Natural killer cell treated with Interleukin-12 subunit alpha and Interleukin-12 subunit beta and Interleukin-15 and Interleukin-18, amount 100 ng/mL, for 72 hours (primary cell): ENCODE data around the gene CXCL12. TPM values are rescaled to one million over a fixed set of nuclear protein-coding genes. Genes with fewer than 3 reads are reported as not detected.

ENCODE experiments used
- ATAC-seq, 2 donors: fragments of 150-1000 bp; cut with Tn5 transposase in 1 of 2; sonication (Bioruptor Pico), chemical (Tn5 transposase) in 1 of 2; 2 replicates each; pipeline ENCODE4 v1.10.0; 2021
- DNase-seq: peaks from one replicate; pipeline ENCODE4 v3.0.0; 2022; ENCODE audit warnings: low spot score
- H3K27ac Mint-ChIP-seq, 2 donors: 1 replicate in 1 of 2; 2 replicates in 1 of 2; pipeline ENCODE4 v1.8.0; 2022; ENCODE audit warnings: mixed read lengths in 2 of 2, mild to moderate bottlenecking in 1 of 2, moderate library complexity in 1 of 2
- H3K27me3 Mint-ChIP-seq, 2 donors: 1 replicate in 1 of 2; 2 replicates in 1 of 2; pipeline ENCODE4 v1.8.0; 2022; ENCODE audit warnings: mixed read lengths in 2 of 2
- H3K36me3 Mint-ChIP-seq: one replicate; pipeline ENCODE4 v1.8.0; 2022; ENCODE audit warnings: mixed read lengths
- H3K4me1 Mint-ChIP-seq, 2 donors: 1 replicate in 1 of 2; 2 replicates in 1 of 2; pipeline ENCODE4 v1.8.0; 2022; ENCODE audit warnings: low read depth in 2 of 2, mixed read lengths in 2 of 2, mild to moderate bottlenecking in 1 of 2
- H3K4me3 Mint-ChIP-seq: one replicate; pipeline ENCODE4 v1.8.0; 2022; ENCODE audit warnings: mixed read lengths
- H3K9me3 Mint-ChIP-seq: 2 replicates; pipeline ENCODE4 v1.8.0; 2022; ENCODE audit warnings: mixed read lengths
- total RNA-seq, 2 donors: library from RNA; stranded (reverse); gene quantifications; one replicate each; pipeline ENCODE4 v1.2.3, GENCODE V29; 2022

The CXCL12 gene
- 1 to 10 TPM in 1 of 2 donors, not detected in 1; 2.0 TPM for total RNA-seq

DNA sequence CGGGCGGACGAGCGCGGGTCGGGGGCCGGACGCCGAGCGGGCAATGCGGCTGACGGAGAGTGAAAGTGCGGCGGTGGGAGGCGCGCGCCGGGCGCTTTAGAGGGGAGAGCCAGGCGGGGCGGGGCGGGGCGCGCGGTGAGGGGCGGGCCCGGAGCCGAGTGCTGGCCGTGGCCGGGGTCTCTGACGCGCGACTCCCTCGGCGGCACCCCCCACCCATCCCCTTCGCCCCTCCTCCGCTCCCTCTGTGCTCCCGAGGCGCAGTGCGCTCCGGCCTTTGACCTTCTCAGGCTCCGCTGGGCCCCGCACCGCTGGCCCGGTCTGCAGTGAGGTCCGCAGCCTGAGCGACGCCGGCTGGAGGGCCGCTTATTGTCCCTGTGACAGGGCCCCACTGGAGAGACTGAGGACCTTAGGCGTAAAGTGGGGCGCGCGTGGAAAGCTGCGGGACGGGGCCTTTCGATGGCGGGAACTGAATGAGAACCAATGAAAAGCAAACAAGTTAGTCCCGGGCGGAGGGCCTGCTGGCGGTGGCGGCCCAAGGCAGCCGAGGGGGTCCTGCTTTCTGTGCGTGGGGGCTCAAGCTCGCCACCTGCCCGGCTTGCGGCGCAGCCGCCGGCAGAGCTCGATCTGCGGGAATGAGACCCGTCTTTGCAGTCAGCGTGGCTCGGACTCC, at the start of gene CXCL12:
Gene CXCL12 (minus strand): TSS at position 72 of the 670 bp plus-strand sequence. CDS start 92 bp downstream, outside the sequence.
- no peaks in the 10 kb centered on the region for H3K9me3 Mint-ChIP-seq
- H3K27ac Mint-ChIP-seq = no peak within 1 kb of the TSS
- H3K27me3 Mint-ChIP-seq = peaks cover 14% of the 10 kb centered on the region in 2 donors
- DNase-seq (no peak), ATAC-seq (no peak)
- H3K36me3 Mint-ChIP-seq = no peaks in the 10 kb centered on the region
- no peaks in the 10 kb centered on the region for H3K4me1 Mint-ChIP-seq
- no peak within 1 kb of the TSS for H3K4me3 Mint-ChIP-seq

DNA sequence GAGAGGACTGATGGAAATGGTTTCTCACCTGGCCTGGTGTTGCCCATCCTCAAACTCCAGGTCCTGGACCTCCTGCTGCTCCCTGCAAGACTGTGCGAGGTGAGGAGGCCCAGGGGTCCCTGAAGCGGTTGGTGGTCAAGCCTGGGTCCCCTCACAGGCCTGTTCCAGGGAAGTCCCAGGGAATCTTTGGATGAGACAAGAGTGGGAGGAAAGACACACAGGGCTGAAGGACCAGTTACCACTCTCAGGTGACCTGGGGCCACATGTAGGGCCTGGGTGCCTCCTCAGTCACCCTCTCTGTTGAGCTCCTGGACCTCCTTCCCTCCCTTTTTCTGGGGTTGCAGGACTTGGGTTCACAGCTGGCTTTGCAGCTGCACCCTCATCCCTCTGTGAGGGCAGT, 42.6 kb upstream of the CXCL12 start:
- no peak for ATAC-seq
- H3K4me3 Mint-ChIP-seq = no peak overlapping the region
- no peaks in the 10 kb centered on the region for H3K4me1 Mint-ChIP-seq
- H3K27ac Mint-ChIP-seq = no peak overlapping the region
- DNase-seq = no peak
- H3K9me3 Mint-ChIP-seq = peaks cover 5% of the 10 kb centered on the region
- H3K27me3 Mint-ChIP-seq = peaks cover 5 to 14% of the 10 kb centered on the region in 2 donors
- H3K36me3 Mint-ChIP-seq = peaks cover 7% of the 10 kb centered on the region

DNA sequence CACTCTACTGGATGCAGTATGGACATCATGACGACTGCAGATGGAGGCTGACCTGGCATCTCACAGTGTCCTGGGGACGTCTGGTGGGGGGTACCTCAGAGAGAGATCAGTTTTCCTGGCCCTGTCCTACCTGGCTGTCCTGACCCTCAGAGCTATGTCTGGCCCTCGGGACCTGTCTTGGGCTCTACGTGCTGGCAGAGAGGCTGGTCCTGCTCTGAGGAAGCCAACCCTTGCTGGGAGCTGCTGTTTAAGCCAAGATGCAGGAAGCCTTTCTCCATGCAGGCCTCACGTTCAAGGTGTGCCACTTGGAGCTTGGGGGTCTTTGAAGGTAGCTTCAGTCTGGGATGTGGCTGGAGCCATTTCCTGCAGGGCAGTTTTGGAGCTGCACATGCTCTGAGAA, 42.1 kb upstream of the CXCL12 start:
- H3K27ac Mint-ChIP-seq = no peak overlapping the region
- peaks cover 5 to 12% of the 10 kb centered on the region in 2 donors for H3K27me3 Mint-ChIP-seq
- H3K4me1 Mint-ChIP-seq = no peaks in the 10 kb centered on the region
- peak; percentile 28 to 46 for ATAC-seq
- H3K4me3 Mint-ChIP-seq = no peak overlapping the region
- peaks cover 7% of the 10 kb centered on the region for H3K36me3 Mint-ChIP-seq
- H3K9me3 Mint-ChIP-seq = peaks cover 5% of the 10 kb centered on the region
- DNase-seq = no peak

DNA sequence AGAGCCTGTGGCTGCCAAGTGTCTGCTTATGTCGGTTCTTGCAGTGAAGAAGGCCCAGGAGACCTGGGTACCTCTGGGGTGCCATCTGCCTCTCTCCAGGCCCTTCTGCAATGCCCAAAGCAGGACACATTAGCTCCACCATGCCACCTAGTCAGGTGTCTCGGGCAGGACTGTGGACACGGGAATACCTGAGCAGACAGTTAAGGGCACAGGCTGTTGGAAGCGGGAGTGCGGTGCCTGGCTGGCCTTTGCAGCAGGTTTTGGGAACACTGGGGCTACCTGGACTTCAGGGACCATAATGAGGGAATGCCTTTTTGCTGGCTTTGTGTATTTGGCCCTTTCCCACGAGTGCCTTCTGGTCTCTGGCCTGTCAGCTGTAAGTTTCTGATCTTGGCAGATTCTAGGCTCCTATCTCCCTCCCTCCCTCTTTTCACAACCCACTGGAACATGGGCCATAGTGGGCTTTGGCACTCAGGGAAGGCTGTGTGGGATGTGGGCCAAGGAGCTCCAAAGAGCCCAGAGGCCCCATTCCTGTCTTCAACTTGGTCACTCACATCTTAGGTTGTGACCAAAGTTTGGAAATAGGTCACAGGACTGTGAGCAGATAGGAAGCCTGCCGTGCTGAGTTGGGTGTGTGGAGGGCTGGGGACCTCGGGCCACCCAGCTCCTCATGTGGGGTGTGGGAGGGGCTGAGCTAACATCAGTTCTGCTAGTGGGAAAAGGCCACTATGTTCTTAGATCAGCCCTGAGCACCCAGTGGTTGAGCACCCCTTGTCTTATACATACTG, 41.5 kb upstream of the CXCL12 start:
- H3K36me3 Mint-ChIP-seq = peaks cover 7% of the 10 kb centered on the region
- H3K27ac Mint-ChIP-seq = no peak overlapping the region
- H3K9me3 Mint-ChIP-seq = peaks cover 5% of the 10 kb centered on the region
- ATAC-seq = peak; percentile 7 to 38
- H3K27me3 Mint-ChIP-seq = peaks cover 5 to 8% of the 10 kb centered on the region in 2 donors
- no peak for DNase-seq
- H3K4me1 Mint-ChIP-seq = no peaks in the 10 kb centered on the region
- no peak overlapping the region for H3K4me3 Mint-ChIP-seq

DNA sequence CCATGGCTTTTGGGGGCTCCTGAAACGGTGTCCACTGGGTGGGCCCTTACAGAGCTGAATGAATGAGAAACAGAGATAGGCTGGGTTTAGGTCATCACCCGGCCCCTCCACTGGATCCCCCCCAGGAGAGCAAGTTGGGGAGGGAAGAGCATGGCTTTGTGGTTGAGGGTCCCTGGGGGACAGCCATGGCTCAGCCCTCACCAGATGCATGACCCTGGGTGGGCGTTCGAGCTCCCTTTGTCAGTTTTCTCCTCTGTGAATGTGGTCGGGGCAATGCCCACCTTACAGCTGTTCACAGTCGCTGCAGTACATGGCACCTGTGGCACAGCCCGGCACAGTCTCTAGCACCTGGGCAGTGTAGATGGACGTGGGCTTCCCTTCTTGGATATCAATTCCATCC, 40.6 kb upstream of the CXCL12 start:
- Mint-ChIP-seq H3K36me3 (no peaks in the 10 kb centered on the region), H3K9me3 (no peaks in the 10 kb centered on the region), H3K4me3 (no peak overlapping the region), H3K27ac (no peak overlapping the region), H3K27me3 (no peaks in the 10 kb centered on the region), H3K4me1 (no peaks in the 10 kb centered on the region)
- DNase-seq = no peak
- no peak for ATAC-seq

DNA sequence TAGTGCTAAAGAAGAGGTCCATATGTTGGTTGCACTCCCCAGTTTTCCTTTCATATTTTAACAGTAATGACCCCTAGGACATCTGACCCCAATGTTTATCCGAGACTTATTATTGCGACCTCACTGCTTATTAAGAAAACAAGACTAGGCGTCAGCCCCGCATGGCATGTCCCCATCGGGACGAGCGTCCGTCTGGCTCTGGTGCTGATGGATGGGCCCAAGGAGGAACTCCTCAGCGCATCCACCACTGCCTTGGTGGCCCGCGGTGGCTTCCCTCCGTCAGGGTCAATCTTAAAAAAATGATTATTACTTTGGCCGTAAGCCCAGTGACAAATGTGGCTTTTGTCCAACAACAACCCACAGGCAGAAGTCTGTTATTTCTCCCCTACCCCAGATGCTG, 40.1 kb upstream of the CXCL12 start:
- Mint-ChIP-seq H3K4me3 (no peak overlapping the region), H3K36me3 (no peaks in the 10 kb centered on the region), H3K27ac (no peak overlapping the region), H3K9me3 (no peaks in the 10 kb centered on the region), H3K4me1 (peaks cover 0 to 3% of the 10 kb centered on the region in 2 donors), H3K27me3 (no peaks in the 10 kb centered on the region)
- ATAC-seq = no peak
- no peak for DNase-seq

DNA sequence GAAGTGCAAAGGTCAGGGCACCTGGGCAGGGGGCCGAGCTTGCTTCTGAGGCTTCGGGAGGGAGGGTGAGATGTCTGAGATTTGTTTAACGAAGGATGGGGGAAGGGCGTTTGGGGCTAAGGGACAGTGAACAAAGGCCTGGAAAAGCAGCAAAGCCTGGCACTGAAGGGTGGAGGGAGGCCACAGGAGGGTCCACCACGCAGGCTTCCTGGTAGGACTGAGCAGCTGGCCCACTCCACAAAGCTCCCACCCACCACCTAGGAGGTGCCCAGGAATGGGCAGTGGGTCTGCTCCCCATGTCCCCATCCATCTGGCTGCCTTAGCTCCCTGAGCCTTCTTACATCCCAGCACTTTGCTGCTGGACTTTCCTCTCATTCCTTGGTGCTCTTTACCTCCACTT, 39.4 kb upstream of the CXCL12 start:
- Mint-ChIP-seq H3K27ac (no peak overlapping the region), H3K4me1 (peaks cover 0 to 6% of the 10 kb centered on the region in 2 donors), H3K36me3 (no peaks in the 10 kb centered on the region), H3K27me3 (no peaks in the 10 kb centered on the region), H3K4me3 (no peak overlapping the region), H3K9me3 (no peaks in the 10 kb centered on the region)
- no peak for ATAC-seq
- no peak for DNase-seq

DNA sequence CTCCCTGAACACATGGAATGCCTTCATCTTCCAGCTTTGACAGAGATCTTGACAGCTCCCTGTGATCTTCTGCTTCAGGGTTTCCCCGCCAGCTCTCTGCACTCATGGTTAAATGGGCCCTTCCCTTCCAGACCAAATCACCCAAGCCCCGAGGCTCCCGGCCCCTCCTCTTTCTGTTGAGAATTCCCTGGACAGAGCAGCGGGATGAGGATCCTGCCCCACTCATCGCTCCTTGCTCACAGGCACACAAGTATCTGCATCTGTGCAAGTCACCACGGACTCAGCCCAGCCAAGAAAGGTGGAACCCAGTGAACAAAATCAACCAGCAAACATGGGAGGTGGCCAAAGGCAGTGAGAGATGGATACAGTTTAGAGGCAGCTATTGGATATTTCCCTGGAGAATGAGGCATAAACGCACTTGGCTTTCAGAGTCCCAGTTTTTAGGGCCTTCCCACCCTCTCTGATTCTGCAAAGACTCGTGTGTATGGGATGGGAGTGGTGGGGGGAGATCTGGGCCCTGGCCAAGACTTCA, 37.7 kb upstream of the CXCL12 start:
- Mint-ChIP-seq H3K9me3 (no peaks in the 10 kb centered on the region), H3K4me3 (no peak overlapping the region), H3K27ac (no peak overlapping the region), H3K27me3 (peaks cover 1 to 4% of the 10 kb centered on the region in 2 donors), H3K4me1 (peaks cover 0 to 6% of the 10 kb centered on the region in 2 donors), H3K36me3 (no peaks in the 10 kb centered on the region)
- DNase-seq (no peak), ATAC-seq (no peak)

DNA sequence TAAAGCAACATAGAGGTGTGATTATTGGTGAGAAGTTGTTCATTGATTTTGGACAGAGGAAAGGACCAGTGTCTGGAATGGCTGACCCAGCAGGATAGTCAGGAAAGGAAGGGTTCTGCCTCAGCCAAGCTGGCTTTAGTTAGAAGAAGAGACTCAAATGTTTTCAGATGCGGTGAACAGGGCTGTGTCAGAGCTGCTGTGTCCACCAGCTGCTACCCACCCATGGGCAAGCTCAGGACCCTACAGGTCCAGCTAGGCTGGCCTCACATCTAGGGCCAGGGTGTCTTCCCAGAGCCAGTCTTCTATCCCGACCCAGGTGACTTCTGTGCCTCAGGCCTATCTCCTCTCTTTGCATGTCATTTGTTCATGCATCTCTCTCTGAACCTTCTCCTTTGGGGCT, 37.3 kb upstream of the CXCL12 start:
- H3K27ac Mint-ChIP-seq = no peak overlapping the region
- DNase-seq = no peak
- ATAC-seq = no peak
- peaks cover 0 to 6% of the 10 kb centered on the region in 2 donors for H3K4me1 Mint-ChIP-seq
- H3K27me3 Mint-ChIP-seq = peaks cover 4 to 6% of the 10 kb centered on the region in 2 donors
- H3K36me3 Mint-ChIP-seq = no peaks in the 10 kb centered on the region
- H3K4me3 Mint-ChIP-seq = no peak overlapping the region
- no peaks in the 10 kb centered on the region for H3K9me3 Mint-ChIP-seq

DNA sequence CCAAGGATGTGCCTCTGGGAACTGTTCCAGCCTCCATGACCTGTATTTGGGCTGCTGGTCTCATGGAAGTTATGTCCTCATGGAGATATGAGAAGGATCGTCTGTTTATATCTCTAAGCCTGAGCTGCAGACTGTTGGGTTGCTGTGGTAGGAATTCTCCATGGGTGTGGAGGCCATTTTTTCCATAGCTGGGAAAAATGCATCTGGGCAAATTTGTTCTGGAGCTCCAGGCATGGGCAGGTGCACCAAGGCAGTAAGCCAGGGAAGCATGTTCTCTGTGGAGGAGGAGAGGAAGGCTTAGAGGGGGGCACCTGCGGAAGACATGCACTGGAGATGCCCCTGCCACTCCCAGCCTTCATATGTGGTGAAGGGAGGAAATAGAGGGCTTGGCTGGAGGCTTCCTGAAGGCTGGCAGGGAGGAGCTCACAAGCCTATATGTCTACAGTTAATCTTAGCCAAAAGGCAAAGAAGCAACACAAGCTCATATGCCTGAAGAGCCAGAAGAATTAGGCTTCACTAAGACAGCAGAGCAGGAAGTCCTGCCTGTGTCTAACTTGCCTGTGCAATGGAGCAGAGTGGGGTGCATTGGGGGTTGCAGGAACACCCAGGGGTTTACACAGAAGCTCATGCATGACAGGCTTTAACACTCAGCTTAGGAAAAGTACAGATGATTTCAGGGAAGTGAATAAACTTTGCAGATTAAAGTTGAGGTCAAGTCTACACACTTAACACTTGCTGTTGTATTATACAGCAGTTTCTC, 35.1 kb upstream of the CXCL12 start:
- no peak for ATAC-seq
- no peak overlapping the region for H3K4me3 Mint-ChIP-seq

DNA sequence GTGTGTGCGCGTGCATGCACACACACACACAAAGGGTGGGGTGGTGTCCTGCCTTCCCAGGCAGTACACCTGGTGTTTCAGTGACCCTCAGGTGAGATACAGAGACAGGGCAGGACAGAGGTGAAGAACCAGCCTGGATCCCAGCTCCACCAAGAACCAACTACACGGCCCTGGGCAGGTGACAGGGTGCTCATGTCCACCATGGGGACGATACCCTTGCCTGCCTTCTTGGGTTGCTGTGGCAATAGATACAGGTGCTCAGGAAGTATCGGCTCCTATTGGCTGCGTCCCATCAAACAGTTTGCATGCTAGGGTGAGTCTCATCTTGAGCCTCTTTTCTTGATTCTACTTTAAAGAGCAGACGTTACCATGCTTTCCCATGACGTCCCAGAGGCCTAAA, 33.7 kb upstream of the CXCL12 start:
- ATAC-seq = no peak
- Mint-ChIP-seq H3K9me3 (peaks cover 3% of the 10 kb centered on the region), H3K27me3 (peaks cover 8 to 16% of the 10 kb centered on the region in 2 donors), H3K36me3 (no peaks in the 10 kb centered on the region), H3K4me3 (no peak overlapping the region), H3K27ac (no peak overlapping the region), H3K4me1 (peaks cover 0 to 6% of the 10 kb centered on the region in 2 donors)
- no peak for DNase-seq

More for the DNA sequence above, 35.1 kb upstream of the CXCL12 start:
- peaks cover 3% of the 10 kb centered on the region for H3K9me3 Mint-ChIP-seq
- no peak for DNase-seq
- H3K4me1 Mint-ChIP-seq = peaks cover 0 to 6% of the 10 kb centered on the region in 2 donors
- no peaks in the 10 kb centered on the region for H3K36me3 Mint-ChIP-seq
- H3K27me3 Mint-ChIP-seq = peaks cover 8 to 16% of the 10 kb centered on the region in 2 donors
- no peak overlapping the region for H3K27ac Mint-ChIP-seq

DNA sequence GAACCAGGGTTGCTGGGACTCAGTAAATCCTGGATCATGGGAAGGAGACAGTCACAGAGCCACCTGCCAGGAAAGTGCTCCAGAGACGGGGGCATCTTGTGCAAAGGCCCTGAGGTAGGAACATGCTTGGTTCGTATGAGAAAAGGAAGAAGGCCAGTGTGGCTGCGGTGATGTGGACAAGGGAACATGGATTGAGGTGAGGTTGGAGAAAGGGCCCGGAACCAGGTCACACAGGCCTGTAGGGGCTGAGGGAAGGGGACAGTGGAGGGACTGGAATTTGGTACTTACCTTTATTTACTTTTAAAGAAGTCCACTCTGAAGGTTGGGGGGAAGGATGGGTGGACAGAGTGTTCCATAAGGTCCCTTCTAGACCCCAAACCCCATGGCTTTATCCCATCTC, 32.9 kb upstream of the CXCL12 start:
- ATAC-seq = no peak
- Mint-ChIP-seq H3K27me3 (peaks cover 8 to 18% of the 10 kb centered on the region in 2 donors), H3K4me3 (no peak overlapping the region), H3K36me3 (no peaks in the 10 kb centered on the region), H3K27ac (no peak overlapping the region), H3K4me1 (peaks cover 0 to 6% of the 10 kb centered on the region in 2 donors), H3K9me3 (peaks cover 3% of the 10 kb centered on the region)
- no peak for DNase-seq

DNA sequence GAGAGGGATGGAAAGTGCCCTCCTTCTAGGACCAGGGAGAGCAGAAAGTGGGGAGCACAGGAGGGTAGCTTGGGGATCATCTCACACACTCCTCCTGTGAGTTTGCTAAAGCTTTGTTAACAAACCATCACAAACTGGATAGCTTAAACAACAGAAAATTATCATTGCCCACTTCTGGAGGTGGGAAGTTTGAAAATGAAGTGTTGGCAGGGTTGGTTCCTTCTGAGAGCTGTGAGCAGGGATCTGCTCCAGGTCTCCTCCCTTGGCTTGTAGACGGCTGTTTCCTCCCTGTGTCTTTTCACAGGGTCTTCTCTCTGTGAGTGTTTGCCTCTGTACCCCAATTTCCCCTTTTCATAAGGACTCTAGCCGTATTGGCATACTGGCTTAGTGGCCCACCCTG, 32.0 kb upstream of the CXCL12 start:
- Mint-ChIP-seq H3K27ac (no peak overlapping the region), H3K4me1 (peaks cover 0 to 6% of the 10 kb centered on the region in 2 donors), H3K27me3 (peaks cover 9 to 26% of the 10 kb centered on the region in 2 donors), H3K36me3 (peaks cover 3% of the 10 kb centered on the region), H3K4me3 (no peak overlapping the region), H3K9me3 (peaks cover 4% of the 10 kb centered on the region)
- DNase-seq = no peak
- ATAC-seq = no peak
